Osteocyte (in vitro differentiated cells): ENCODE measurements around the gene UBE2I. TPM values are rescaled to one million over a fixed set of nuclear protein-coding genes. Genes with fewer than 3 reads are reported as not detected.

ENCODE experiments used
- DNase-seq: peaks from one replicate; pipeline ENCODE4 v3.0.0; 2021; ENCODE audit warnings: mixed read lengths; ENCODE audit not compliant: unreplicated experiment; ENCODE audit errors: extremely low spot score
- H3K27ac Mint-ChIP-seq: one replicate; pipeline ENCODE4 v1.8.0; 2021; ENCODE audit warnings: mild to moderate bottlenecking, mixed read lengths; ENCODE audit not compliant: unreplicated experiment
- H3K27me3 Mint-ChIP-seq: one replicate; pipeline ENCODE4 v1.8.0; 2021; ENCODE audit warnings: mixed read lengths; ENCODE audit not compliant: unreplicated experiment
- H3K36me3 Mint-ChIP-seq: one replicate; pipeline ENCODE4 v1.8.0; 2021; ENCODE audit warnings: mixed read lengths; ENCODE audit not compliant: unreplicated experiment
- H3K4me1 Mint-ChIP-seq: one replicate; pipeline ENCODE4 v1.8.0; 2021; ENCODE audit warnings: mixed read lengths; ENCODE audit not compliant: unreplicated experiment
- H3K4me3 Mint-ChIP-seq: one replicate; pipeline ENCODE4 v1.8.0; 2021; ENCODE audit warnings: mild to moderate bottlenecking, moderate library complexity, mixed read lengths; ENCODE audit not compliant: unreplicated experiment
- H3K9me3 Mint-ChIP-seq: one replicate; pipeline ENCODE4 v1.8.0; 2021; ENCODE audit warnings: mixed read lengths; ENCODE audit not compliant: unreplicated experiment
- CTCF ChIP-seq: fragments of 200-600 bp; sonication (generic); IDR thresholded peaks from 2 replicates; pipeline ENCODE4 v1.5.0; 2021; ENCODE audit warnings: antibody characterized with exemption, mild to moderate bottlenecking, moderate library complexity
- total RNA-seq: library from RNA; stranded (reverse); gene quantifications from 2 replicates; pipeline ENCODE4 v1.2.1, GENCODE V29; 2021

Gene UBE2I
- total RNA-seq, 1 donor from 2014 or later: 131 TPM

DNA sequence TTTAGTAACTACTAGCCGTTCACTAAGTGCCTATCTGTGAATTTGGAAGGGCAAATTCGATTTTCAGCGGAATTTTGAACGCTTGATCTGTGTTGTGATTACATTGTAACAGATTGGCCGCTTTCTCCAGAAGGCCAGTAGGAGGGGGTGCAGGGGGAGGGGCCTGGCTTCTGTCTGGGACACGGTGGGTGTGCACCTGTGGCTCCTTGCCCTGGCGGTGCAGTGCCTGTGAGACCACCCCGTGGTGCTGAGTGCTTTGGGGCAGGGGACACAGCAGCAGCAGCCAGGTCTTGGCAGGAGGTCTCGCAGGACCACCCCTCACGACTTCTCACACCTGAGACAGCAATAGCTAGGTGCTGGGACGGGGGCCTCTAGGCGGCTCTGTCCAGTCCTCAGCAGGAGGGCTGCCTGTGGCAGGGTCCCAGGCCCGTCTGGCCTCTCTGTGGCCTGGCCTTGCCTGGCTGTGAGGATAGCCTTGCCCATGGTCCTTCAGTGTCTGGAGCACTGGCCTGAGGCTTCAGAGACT lies 1.8 kb downstream of the UBE2I start:
- Mint-ChIP-seq H3K36me3 (peaks cover 10% of the 10 kb centered on the region), H3K27me3 (no peaks in the 10 kb centered on the region), H3K4me3 (peak overlapping the region; percentile 85), H3K4me1 (peaks cover 29% of the 10 kb centered on the region), H3K9me3 (no peaks in the 10 kb centered on the region), H3K27ac (peak overlapping the region; percentile 86)
- DNase-seq: no peak
- TF ChIP-seq CTCF: no peak

GRCh38 chr16:1311738-1312466 lies 2.5 kb downstream of the UBE2I start:
- Mint-ChIP-seq H3K27me3 (no peaks in the 10 kb centered on the region), H3K4me1 (peaks cover 29% of the 10 kb centered on the region), H3K36me3 (peaks cover 16% of the 10 kb centered on the region), H3K9me3 (no peaks in the 10 kb centered on the region), H3K27ac (no peak overlapping the region), H3K4me3 (peak overlapping the region; percentile 85)
- no peak for DNase-seq
- TF ChIP-seq CTCF: no peak

DNA sequence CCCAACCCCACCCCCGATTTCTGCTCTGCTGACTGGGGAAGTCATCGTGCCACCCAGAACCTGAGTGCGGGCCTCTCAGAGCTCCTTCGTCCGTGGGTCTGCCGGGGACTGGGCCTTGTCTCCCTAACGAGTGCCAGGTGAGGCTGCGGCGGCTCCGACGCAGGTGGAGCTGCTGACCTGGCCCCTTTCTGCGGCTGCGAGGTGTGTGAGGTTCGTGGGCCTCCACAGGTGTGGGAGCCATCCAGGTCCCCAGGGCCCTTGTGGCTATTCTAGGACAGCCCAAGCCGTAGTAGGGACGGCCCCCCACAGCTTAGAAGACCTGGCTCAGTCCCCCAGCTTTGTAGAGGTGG lies 3.0 kb downstream of the UBE2I start:
- Mint-ChIP-seq H3K36me3 (peaks cover 19% of the 10 kb centered on the region), H3K4me3 (peak overlapping the region; percentile 22), H3K9me3 (no peaks in the 10 kb centered on the region), H3K27me3 (no peaks in the 10 kb centered on the region), H3K4me1 (peaks cover 29% of the 10 kb centered on the region), H3K27ac (no peak overlapping the region)
- TF ChIP-seq CTCF: no peak
- DNase-seq: no peak

- no peak for DNase-seq
- TF ChIP-seq CTCF: no peak
- Mint-ChIP-seq H3K27me3 (no peaks in the 10 kb centered on the region), H3K4me1 (peaks cover 29% of the 10 kb centered on the region), H3K36me3 (peaks cover 23% of the 10 kb centered on the region), H3K9me3 (no peaks in the 10 kb centered on the region), H3K4me3 (peak overlapping the region; percentile 22), H3K27ac (no peak overlapping the region)
Measured at GRCh38 chr16:1312903-1313302, 3.5 kb downstream of the UBE2I start.

DNA sequence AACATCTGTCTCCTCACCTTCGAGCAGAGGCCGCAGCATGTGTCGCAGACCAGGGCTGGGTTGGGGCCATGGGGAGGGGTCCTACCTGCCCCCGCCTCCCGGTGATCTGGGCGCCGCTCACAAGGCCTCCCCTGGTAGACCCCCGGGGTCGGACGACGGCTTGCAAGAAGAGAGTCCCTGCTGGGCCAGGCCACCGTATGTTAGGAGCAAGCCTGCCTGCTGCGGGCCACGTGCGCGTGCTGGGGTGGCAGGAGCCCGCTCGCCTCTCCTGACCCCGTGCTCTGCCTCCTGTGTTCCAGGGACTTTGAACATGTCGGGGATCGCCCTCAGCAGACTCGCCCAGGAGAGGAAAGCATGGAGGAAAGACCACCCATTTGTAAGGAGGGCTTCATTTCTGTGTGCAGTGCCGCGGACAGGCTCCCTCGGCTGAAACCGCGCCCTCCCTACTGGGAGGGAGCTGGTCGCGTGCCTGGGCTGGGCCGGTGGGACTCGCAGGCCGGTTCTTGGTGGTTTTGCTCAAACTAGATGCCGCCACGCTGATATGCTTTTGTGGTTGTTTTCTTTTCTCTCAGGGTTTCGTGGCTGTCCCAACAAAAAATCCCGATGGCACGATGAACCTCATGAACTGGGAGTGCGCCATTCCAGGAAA lies 4.4 kb downstream of the UBE2I start:
- Mint-ChIP-seq H3K27me3 (no peaks in the 10 kb centered on the region), H3K36me3 (peaks cover 32% of the 10 kb centered on the region), H3K4me3 (no peak overlapping the region), H3K9me3 (no peaks in the 10 kb centered on the region), H3K4me1 (peaks cover 29% of the 10 kb centered on the region), H3K27ac (no peak overlapping the region)
- no peak for DNase-seq
- no peak for TF ChIP-seq CTCF
